HepG2 (cell line): ENCODE data around the gene PAIP2. TPM values are rescaled to one million over a fixed set of nuclear protein-coding genes. Genes with fewer than 3 reads are reported as not detected.

ENCODE experiments used
- DZIP1 ChIP-seq: sonication (generic); formaldehyde crosslinking; IDR thresholded peaks from 2 replicates; pipeline ENCODE4 v1.5.0; 2020; ENCODE audit warnings: mild to moderate bottlenecking, missing genetic modification reagents
- E2F1 ChIP-seq: sonication (generic); formaldehyde crosslinking; IDR thresholded peaks from 2 replicates; pipeline ENCODE4 v1.5.0; 2020; ENCODE audit warnings: missing genetic modification reagents
- FLYWCH1 ChIP-seq: sonication (generic); formaldehyde crosslinking; IDR thresholded peaks from 2 replicates; pipeline ENCODE4 v1.8.1; 2023; ENCODE audit warnings: mild to moderate bottlenecking, missing genetic modification reagents
- HMGXB3 ChIP-seq: sonication (generic); formaldehyde crosslinking; IDR thresholded peaks from 2 replicates; pipeline ENCODE4 v1.4.0; 2020; ENCODE audit warnings: missing genetic modification reagents, borderline replicate concordance
- KAT2B ChIP-seq: fragments of 150-350 bp; IDR thresholded peaks from 2 replicates; pipeline ENCODE4 v1.6.1; 2014; ENCODE audit warnings: low read depth, low read length, borderline replicate concordance
- KLF15 ChIP-seq: sonication (generic); formaldehyde crosslinking; IDR thresholded peaks from 2 replicates; pipeline ENCODE4 v1.8.1; 2023; ENCODE audit warnings: borderline replicate concordance, mild to moderate bottlenecking, inconsistent platforms, missing genetic modification reagents, mixed read lengths
- MAFK ChIP-seq, 2 experiments: IDR thresholded peaks in 1 of 2; conservative IDR thresholded peaks in 1 of 2; 2 replicates each; pipeline ENCODE4 v1.6.1; 2011; ENCODE audit warnings: improper control_type of control experiment in 2 of 2, low read length in 2 of 2
- ZBTB4 ChIP-seq: sonication (generic); formaldehyde crosslinking; IDR thresholded peaks from 2 replicates; pipeline ENCODE4 v1.4.0; 2020; ENCODE audit warnings: missing genetic modification reagents, mild to moderate bottlenecking, borderline replicate concordance
- ZBTB7A ChIP-seq: sonication (generic); formaldehyde crosslinking; IDR thresholded peaks from 2 replicates; pipeline ENCODE4 v1.8.0; 2022; ENCODE audit warnings: mild to moderate bottlenecking, missing genetic modification reagents
- ZFY ChIP-seq: sonication (generic); formaldehyde crosslinking; IDR thresholded peaks from 2 replicates; pipeline ENCODE4 v1.4.0; 2020; ENCODE audit warnings: missing genetic modification reagents
- ZNF687 ChIP-seq: sonication (generic); formaldehyde crosslinking; IDR thresholded peaks from 2 replicates; pipeline ENCODE4 v1.5.1; 2020; ENCODE audit warnings: mild to moderate bottlenecking, missing genetic modification reagents, moderate library complexity
- ZSCAN21 ChIP-seq: sonication (generic); formaldehyde crosslinking; IDR thresholded peaks from 2 replicates; pipeline ENCODE4 v1.8.0; 2022; ENCODE audit warnings: mild to moderate bottlenecking, missing genetic modification reagents, moderate library complexity, borderline replicate concordance
- polyA plus RNA-seq, 8 experiments: library from polyadenylated mRNA; depleted of rRNA in 3 of 8; stranded (reverse) in 7 of 8; unstranded in 1 of 8; fragments of >200 nt; fragmentation: Illumina TruSeq in 4 of 8; extraction: Trizol in 4 of 8; gene quantifications; 2 replicates each; pipeline versions ENCODE4 v1.2.1 to v1.2.3, GENCODE V29; 2011 to 2016; ENCODE audit warnings: low read depth in 4 of 8, missing spikeins in 1 of 8, mixed read lengths in 1 of 8; ENCODE audit not compliant: insufficient read depth in 1 of 8
- total RNA-seq, 5 experiments: library from RNA; depleted of rRNA; stranded (reverse); fragments of >200 nt; fragmentation: Illumina TruSeq; extraction: Trizol; gene quantifications; 2 replicates each; pipeline ENCODE4 v1.2.3, GENCODE V29; 2016; ENCODE audit warnings: low read depth in 1 of 5

The PAIP2 gene
- total and polyA plus RNA-seq, 2 of the 13 experiments (the other 11 are each of a cell fraction or from before 2014, with no cell fraction given): 61.5 to 76.3 TPM

GRCh38 chr5:139384591-139385051 is 43.0 kb downstream of the PAIP2 start (continued):
- TF ChIP-seq ZBTB4 (CRISPR knock-in tag) (no peak), HMGXB3 (CRISPR knock-in tag) (no peak), KLF15 (CRISPR knock-in tag) (no peak), ZSCAN21 (CRISPR knock-in tag) (0 out of 2 replicates have a peak, but pooled peaks have one; percentile 13), ZNF687 (CRISPR knock-in tag) (peak; percentile 20), DZIP1 (no peak), ZFY (CRISPR knock-in tag) (peak; percentile 36), KAT2B (no peak), FLYWCH1 (CRISPR knock-in tag) (no peak), E2F1 (CRISPR knock-in tag) (no peak), ZBTB7A (no peak), MAFK (conservative IDR thresholded peaks at IDR 0.05 in 1 of 2, IDR thresholded peaks at IDR 0.05 in 1 of 2; ENCODE audit: low read length in 2 of 2) (no peak)
